Activated T-cell treated with anti-CD3 and anti-CD28 coated beads, Interleukin-2, amount 50 U/mL, for 24 hours (primary cell): Measurements from ENCODE around the gene CAMK2D.

Experiments
- DNase-seq: peaks from one replicate; pipeline ENCODE4 v3.0.0-alpha.2; 2020
- H3K27ac Mint-ChIP-seq: 2 replicates; pipeline ENCODE4 v1.8.0; 2020; ENCODE audit warnings: mild to moderate bottlenecking, mixed read lengths
- H3K27me3 Mint-ChIP-seq: 2 replicates; pipeline ENCODE4 v1.8.0; 2020; ENCODE audit warnings: mixed read lengths
- H3K36me3 Mint-ChIP-seq: 2 replicates; pipeline ENCODE4 v1.8.0; 2020; ENCODE audit warnings: low read depth, mixed read lengths
- H3K4me1 Mint-ChIP-seq: 2 replicates; pipeline ENCODE4 v1.8.0; 2020; ENCODE audit warnings: low read depth, mixed read lengths
- H3K4me3 Mint-ChIP-seq: 2 replicates; pipeline ENCODE4 v1.8.0; 2020; ENCODE audit warnings: mild to moderate bottlenecking, moderate library complexity, mixed read lengths
- H3K9me3 Mint-ChIP-seq: 2 replicates; pipeline ENCODE4 v1.8.0; 2020; ENCODE audit warnings: mixed read lengths

CAMK2D gene

GRCh38 chr4:113757486-113757885 lies 4.1 kb downstream of the CAMK2D start:
- no peak for DNase-seq
- peak overlapping the region; percentile 96 for H3K27ac Mint-ChIP-seq
- peak overlapping the region; percentile 88 for H3K4me3 Mint-ChIP-seq
- H3K4me1 Mint-ChIP-seq: peaks cover 51% of the 10 kb centered on the region
- no peaks in the 10 kb centered on the region for H3K27me3 Mint-ChIP-seq
- H3K36me3 Mint-ChIP-seq: peaks cover 80% of the 10 kb centered on the region
- H3K9me3 Mint-ChIP-seq: no peaks in the 10 kb centered on the region

DNA sequence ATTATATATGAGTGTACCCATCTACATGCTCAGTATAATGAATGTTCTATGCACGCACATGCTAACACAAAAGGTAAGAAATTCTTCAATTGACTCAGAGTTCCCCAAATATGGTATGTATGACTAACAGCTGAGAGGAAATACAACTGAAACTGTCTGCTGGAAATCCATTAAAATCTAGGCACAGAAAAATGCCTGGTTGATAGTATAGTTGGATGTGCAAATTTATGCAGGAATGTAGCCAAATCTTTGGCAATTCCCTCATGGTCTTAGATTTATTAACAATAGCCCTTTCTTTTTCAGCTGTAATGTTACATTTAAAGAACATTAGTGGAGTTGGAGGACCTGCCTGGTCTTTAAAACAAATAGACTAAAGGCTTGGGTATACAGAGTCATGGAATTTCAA lies 5.5 kb downstream of the CAMK2D start:
- Mint-ChIP-seq H3K36me3 (peaks cover 83% of the 10 kb centered on the region), H3K27me3 (no peaks in the 10 kb centered on the region), H3K9me3 (no peaks in the 10 kb centered on the region), H3K4me3 (peak overlapping the region; percentile 64), H3K4me1 (peaks cover 56% of the 10 kb centered on the region), H3K27ac (peak overlapping the region; percentile 96)
- no peak for DNase-seq

DNA sequence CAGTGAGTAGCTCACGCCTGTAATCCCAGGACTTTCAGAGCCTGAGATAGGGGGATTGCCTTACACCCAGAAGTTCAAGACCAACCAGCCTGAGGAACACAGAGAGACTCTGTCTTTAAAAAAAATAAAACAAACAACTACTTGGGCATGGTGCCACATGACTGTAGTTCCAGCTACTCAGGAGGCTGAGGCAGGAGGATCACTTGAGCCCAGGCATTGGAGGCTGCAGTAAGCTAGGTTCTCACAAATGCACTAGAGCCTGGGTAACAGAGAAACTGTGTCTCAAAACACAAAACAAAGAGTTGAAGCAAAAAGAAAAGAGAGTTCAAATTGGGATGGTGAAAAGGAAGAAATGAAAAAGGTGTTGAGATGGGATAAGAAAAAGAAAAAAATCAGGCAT lies 10.8 kb downstream of the CAMK2D start:
- no peak for DNase-seq
- H3K4me3 Mint-ChIP-seq: no peak overlapping the region
- H3K4me1 Mint-ChIP-seq: peaks cover 53% of the 10 kb centered on the region
- H3K27ac Mint-ChIP-seq: no peak overlapping the region
- H3K9me3 Mint-ChIP-seq: no peaks in the 10 kb centered on the region
- H3K27me3 Mint-ChIP-seq: no peaks in the 10 kb centered on the region
- peaks cover 68% of the 10 kb centered on the region for H3K36me3 Mint-ChIP-seq

DNA sequence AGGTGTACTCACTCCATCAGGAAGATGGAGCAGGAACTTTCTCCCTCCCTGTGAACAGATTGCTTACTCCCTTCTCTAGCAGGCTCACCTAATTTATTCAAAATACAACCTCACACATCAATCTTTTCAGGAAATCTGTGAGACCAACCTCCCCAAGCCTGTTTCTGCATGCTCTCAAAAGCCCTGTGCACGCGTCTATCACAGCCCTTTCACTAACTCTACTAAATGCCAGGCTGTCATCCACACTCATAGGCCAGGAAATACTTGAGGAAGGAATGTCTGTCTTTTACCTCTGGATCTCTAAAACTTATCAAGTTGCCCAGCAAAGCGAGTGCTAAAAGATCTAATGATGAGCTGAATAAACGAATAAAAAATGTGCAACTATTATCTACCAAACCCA lies 11.2 kb downstream of the CAMK2D start:
- H3K4me3 Mint-ChIP-seq: no peak overlapping the region
- no peaks in the 10 kb centered on the region for H3K9me3 Mint-ChIP-seq
- peaks cover 63% of the 10 kb centered on the region for H3K36me3 Mint-ChIP-seq
- H3K4me1 Mint-ChIP-seq: peaks cover 48% of the 10 kb centered on the region
- H3K27me3 Mint-ChIP-seq: no peaks in the 10 kb centered on the region
- H3K27ac Mint-ChIP-seq: no peak overlapping the region
- no peak for DNase-seq

DNA sequence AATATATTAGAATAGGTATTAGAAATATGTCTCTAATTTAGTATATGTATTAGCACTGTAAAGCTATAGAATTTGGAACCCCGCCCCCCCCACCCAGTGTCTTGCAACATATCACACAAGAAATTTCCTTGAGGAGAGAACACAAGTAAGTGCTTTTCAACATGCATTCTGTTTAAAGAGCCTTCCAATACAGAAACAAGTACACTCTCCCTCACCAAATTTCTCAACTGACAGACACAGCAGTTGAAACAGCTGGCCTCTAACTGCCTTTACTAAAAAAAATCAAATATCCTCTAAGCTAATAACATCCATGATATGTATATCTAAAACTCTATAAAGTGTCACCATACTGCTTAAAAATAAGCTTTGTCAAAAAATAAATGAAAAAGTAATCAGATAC lies 12.4 kb downstream of the CAMK2D start:
- no peak for DNase-seq
- H3K27ac Mint-ChIP-seq: no peak overlapping the region
- no peaks in the 10 kb centered on the region for H3K9me3 Mint-ChIP-seq
- H3K4me1 Mint-ChIP-seq: peaks cover 42% of the 10 kb centered on the region
- no peaks in the 10 kb centered on the region for H3K27me3 Mint-ChIP-seq
- H3K4me3 Mint-ChIP-seq: no peak overlapping the region
- peaks cover 52% of the 10 kb centered on the region for H3K36me3 Mint-ChIP-seq

DNA sequence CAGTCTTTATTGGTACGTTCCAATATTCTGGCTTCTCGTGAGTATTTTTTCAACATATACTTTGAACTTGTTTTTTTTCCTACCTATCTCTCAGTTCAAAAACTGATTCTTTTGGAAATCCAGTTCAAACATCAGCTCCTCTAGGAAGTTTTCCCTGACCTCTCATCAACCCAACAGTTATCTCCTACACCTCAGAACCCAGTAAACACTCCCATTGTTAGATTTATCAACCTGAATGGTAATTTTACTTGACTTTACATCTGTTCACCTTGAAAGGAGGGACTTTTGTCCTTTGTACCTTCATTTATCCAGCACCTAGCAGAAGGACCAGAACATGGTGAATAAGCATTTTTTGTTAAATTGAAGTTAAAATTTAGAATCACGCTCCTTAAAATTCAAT lies 13.6 kb downstream of the CAMK2D start:
- Mint-ChIP-seq H3K4me3 (no peak overlapping the region), H3K27ac (no peak overlapping the region), H3K36me3 (peaks cover 45% of the 10 kb centered on the region), H3K4me1 (peaks cover 37% of the 10 kb centered on the region), H3K9me3 (no peaks in the 10 kb centered on the region), H3K27me3 (no peaks in the 10 kb centered on the region)
- DNase-seq: no peak

DNA sequence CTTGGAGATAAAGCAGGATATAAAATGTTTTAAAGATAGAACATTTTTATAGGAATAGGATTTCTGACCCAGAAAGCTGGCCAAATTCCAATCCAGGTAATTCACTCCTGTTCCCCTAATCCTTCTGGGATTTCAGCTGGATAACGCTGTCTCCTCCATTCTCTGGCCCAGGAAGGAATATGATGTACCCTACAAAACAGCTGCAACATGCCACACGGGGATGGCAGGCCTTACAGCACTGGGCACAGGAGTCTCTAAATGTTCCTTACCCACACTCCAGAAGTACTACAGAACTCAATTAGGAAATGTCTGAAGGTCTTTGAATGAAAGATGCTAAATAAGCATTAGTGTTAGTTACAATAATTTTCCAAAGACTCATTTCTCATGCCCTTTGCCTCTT lies 15.8 kb downstream of the CAMK2D start:
- H3K27me3 Mint-ChIP-seq: no peaks in the 10 kb centered on the region
- H3K4me1 Mint-ChIP-seq: peaks cover 39% of the 10 kb centered on the region
- H3K4me3 Mint-ChIP-seq: no peak overlapping the region
- no peak overlapping the region for H3K27ac Mint-ChIP-seq
- H3K36me3 Mint-ChIP-seq: peaks cover 48% of the 10 kb centered on the region
- no peaks in the 10 kb centered on the region for H3K9me3 Mint-ChIP-seq
- no peak for DNase-seq

GRCh38 chr4:113744667-113745240 lies 16.8 kb downstream of the CAMK2D start:
- H3K4me3 Mint-ChIP-seq: no peak overlapping the region
- H3K36me3 Mint-ChIP-seq: peaks cover 48% of the 10 kb centered on the region
- no peaks in the 10 kb centered on the region for H3K9me3 Mint-ChIP-seq
- no peak overlapping the region for H3K27ac Mint-ChIP-seq
- H3K4me1 Mint-ChIP-seq: peaks cover 39% of the 10 kb centered on the region
- no peak for DNase-seq
- no peaks in the 10 kb centered on the region for H3K27me3 Mint-ChIP-seq

- peaks cover 53% of the 10 kb centered on the region for H3K36me3 Mint-ChIP-seq
- H3K27ac Mint-ChIP-seq: no peak overlapping the region
- no peaks in the 10 kb centered on the region for H3K9me3 Mint-ChIP-seq
- peaks cover 46% of the 10 kb centered on the region for H3K4me1 Mint-ChIP-seq
- H3K4me3 Mint-ChIP-seq: no peak overlapping the region
- DNase-seq: no peak
- no peaks in the 10 kb centered on the region for H3K27me3 Mint-ChIP-seq
Measured at GRCh38 chr4:113743690-113744089, 17.8 kb downstream of the CAMK2D start.

GRCh38 chr4:113742643-113743042 lies 18.9 kb downstream of the CAMK2D start:
- Mint-ChIP-seq H3K9me3 (no peaks in the 10 kb centered on the region), H3K27ac (no peak overlapping the region), H3K27me3 (no peaks in the 10 kb centered on the region), H3K4me1 (peaks cover 46% of the 10 kb centered on the region), H3K36me3 (peaks cover 52% of the 10 kb centered on the region), H3K4me3 (no peak overlapping the region)
- no peak for DNase-seq

DNA sequence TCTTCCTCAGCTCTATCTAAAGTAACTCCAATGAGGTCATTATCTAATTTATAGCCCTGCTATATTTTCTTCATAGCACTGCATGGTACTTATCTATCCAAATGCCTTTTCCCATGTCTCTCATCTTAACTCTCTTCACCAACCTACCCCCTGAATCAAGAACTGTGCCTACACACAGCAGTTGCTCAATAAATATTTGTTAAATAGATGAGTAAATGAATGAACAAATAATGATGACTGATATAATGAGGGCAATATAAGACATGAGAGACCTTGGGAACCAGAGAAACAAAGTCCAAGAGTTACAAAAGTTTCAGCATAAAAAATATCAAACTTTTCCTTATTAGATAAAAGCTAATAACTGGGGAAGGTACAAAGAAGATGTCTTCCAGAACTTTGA lies 19.6 kb downstream of the CAMK2D start:
- Mint-ChIP-seq H3K27ac (no peak overlapping the region), H3K4me1 (peaks cover 46% of the 10 kb centered on the region), H3K27me3 (no peaks in the 10 kb centered on the region), H3K9me3 (no peaks in the 10 kb centered on the region), H3K4me3 (no peak overlapping the region), H3K36me3 (peaks cover 50% of the 10 kb centered on the region)
- no peak for DNase-seq

DNA sequence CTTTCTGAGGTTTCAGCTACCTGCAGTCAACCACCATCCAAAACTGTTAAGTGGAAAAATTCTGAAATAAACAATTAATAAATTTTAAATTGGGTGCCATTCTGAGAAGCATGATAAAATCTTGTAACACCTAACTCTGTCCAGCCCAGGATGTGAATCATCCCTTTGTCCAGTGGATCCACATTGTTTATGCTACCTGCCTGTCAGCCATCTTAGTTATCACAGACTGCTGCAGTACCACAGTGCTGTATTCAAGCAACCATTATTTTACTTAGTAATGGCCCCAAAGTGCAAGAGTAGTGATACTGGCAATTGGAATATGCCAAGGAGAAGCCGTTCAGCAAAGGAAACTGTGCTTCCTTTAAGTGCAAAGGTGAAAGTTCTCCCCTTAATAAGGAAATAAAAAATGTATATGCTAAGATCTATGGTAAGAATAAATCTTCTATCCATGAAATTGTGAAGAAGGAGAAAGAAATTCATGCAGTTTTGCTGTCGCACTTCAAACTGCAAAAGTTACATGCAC lies 20.6 kb downstream of the CAMK2D start:
- Mint-ChIP-seq H3K4me3 (no peak overlapping the region), H3K27ac (peak overlapping the region; percentile 13), H3K4me1 (peaks cover 55% of the 10 kb centered on the region), H3K27me3 (no peaks in the 10 kb centered on the region), H3K36me3 (peaks cover 59% of the 10 kb centered on the region), H3K9me3 (no peaks in the 10 kb centered on the region)
- DNase-seq: no peak

- H3K4me3 Mint-ChIP-seq: no peak overlapping the region
- peaks cover 76% of the 10 kb centered on the region for H3K36me3 Mint-ChIP-seq
Measured at GRCh38 chr4:113739197-113739596, 22.3 kb downstream of the CAMK2D start.

GRCh38 chr4:113738251-113738650 lies 23.3 kb downstream of the CAMK2D start:
- H3K27me3 Mint-ChIP-seq: no peaks in the 10 kb centered on the region
- no peak for DNase-seq
- H3K4me3 Mint-ChIP-seq: no peak overlapping the region
- H3K27ac Mint-ChIP-seq: no peak overlapping the region
- H3K36me3 Mint-ChIP-seq: peaks cover 85% of the 10 kb centered on the region
- H3K9me3 Mint-ChIP-seq: no peaks in the 10 kb centered on the region
- peaks cover 77% of the 10 kb centered on the region for H3K4me1 Mint-ChIP-seq

More at GRCh38 chr4:113739197-113739596, 22.3 kb downstream of the CAMK2D start:
- H3K4me1 Mint-ChIP-seq: peaks cover 67% of the 10 kb centered on the region
- peak overlapping the region; percentile 68 for H3K27ac Mint-ChIP-seq
- no peaks in the 10 kb centered on the region for H3K9me3 Mint-ChIP-seq
- no peak for DNase-seq
- H3K27me3 Mint-ChIP-seq: no peaks in the 10 kb centered on the region

DNA sequence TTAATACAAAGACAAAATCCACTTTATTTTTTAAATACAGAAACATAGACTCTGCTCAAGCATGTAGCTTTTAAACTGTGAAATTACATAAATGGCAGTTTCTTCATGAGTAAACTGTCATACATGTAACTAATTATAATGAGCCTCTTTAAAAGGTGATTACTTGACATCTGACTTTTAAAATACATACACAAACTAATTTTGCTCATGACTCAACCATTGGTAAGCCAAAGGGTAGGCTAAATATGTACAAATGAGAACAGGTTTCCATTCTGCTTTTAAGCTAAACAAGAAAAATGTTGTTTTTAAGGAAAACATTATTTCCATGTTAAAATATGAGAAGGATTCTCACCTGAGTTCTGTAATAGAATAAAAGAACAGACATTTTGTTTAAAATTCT lies 27.9 kb downstream of the CAMK2D start:
- Mint-ChIP-seq H3K27ac (peak overlapping the region; percentile 82), H3K4me3 (peak overlapping the region; percentile 18), H3K9me3 (no peaks in the 10 kb centered on the region), H3K36me3 (peaks cover 82% of the 10 kb centered on the region), H3K27me3 (no peaks in the 10 kb centered on the region), H3K4me1 (peaks cover 83% of the 10 kb centered on the region)
- no peak for DNase-seq
